Fibroblast of peridontal ligament (primary cell): ENCODE data around the gene PPIA.

Experiments used
- DNase-seq: peaks from one replicate; pipeline ENCODE4 v3.0.0-alpha.2; 2010; ENCODE audit errors: extremely low read depth

Gene PPIA

GRCh38 chr7:44796504-44797328 lies at the start of gene PPIA:
Gene PPIA, plus strand, starts transcription at chr7:44796681. Its CDS starts 44 bp downstream, at chr7:44796725.
- DNase-seq, result peak; percentile 97

GRCh38 chr7:44748045-44748947 lies 48.2 kb upstream of the PPIA start, which contains the start of gene ZMIZ2:
Gene ZMIZ2, plus strand, starts transcription at chr7:44748847. Its CDS starts 7,403 bp downstream, at chr7:44756250.
- DNase-seq, result peak; percentile 77

DNA sequence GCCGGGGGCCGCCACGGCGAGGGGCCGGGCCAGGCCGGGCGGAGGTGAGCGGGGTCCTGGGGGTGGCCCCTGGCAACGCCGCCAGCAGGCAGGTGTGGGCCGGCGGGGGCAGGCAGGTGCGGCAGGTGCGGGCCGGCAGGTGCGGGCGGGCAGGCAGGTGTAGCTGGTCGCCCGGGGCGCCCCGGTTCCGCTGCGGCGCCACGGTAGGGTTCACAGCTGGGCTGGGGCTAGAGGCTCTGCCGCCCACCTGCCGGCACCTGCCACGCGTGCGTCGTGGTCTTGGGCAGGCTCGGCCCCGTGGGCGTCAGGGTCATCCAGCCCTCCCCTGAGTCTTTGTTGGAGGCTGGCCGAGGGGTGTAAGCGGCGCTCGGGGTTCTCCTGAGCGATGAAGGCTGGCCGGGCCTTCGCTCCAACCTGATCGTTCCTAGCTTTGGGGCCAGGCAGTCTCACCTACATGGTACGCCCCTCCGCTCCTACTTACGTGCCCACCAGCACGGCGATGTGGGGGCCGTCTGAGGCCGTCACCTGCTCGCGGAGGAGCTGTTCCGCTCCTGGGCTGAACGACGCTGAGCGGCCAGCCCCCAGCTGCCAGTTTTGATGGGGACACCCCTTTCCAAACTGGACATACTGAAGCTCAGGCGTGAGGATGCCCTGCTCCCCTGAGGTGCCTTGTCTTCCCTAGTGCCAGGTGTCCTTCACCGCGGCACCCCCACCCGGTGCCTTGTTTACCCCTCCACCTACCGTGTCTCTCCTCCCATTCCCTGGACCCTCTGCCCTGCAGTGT lies 47.3 kb upstream of the PPIA start:
- DNase-seq, result no peak

GRCh38 chr7:44749992-44750391 lies 46.5 kb upstream of the PPIA start:
- no peak for DNase-seq

- no peak for DNase-seq
Measured at GRCh38 chr7:44750424-44750823, 46.1 kb upstream of the PPIA start.

DNA sequence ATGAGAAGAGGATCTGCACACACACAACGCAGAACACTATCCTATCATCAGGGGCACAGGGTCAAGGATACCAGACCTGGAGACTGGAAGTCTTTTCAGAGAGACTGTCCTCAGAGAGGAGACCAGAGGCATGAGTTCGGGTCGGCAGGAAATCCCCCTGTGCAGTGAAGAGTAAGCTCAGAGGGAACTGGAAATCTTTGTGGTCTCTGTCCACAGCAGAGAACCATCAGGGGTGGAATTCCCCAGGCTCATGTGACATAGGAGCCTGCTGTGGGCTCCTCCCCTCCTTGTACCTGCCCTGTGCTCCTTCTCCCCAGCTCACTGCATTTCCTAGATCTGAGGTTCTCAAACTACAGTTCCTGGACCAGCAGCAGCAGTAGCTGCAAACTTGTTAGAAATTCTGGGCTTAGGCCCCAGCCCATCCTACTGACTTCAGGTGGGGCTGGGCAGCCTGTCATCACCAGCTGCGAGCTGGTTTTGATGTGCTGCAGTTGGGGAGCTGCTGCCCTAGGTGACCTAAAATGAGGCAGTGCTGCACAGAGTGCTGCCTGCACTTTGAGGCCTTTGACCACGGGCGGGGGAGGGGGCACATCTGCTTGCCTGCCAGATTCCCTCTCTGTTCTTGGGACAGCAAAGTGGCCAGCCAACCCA lies 45.4 kb upstream of the PPIA start:
- no peak for DNase-seq

- DNase-seq, result no peak
Measured at GRCh38 chr7:44752822-44753221, 43.7 kb upstream of the PPIA start.

GRCh38 chr7:44754802-44755697 lies 41.4 kb upstream of the PPIA start:
- DNase-seq, result no peak

DNA sequence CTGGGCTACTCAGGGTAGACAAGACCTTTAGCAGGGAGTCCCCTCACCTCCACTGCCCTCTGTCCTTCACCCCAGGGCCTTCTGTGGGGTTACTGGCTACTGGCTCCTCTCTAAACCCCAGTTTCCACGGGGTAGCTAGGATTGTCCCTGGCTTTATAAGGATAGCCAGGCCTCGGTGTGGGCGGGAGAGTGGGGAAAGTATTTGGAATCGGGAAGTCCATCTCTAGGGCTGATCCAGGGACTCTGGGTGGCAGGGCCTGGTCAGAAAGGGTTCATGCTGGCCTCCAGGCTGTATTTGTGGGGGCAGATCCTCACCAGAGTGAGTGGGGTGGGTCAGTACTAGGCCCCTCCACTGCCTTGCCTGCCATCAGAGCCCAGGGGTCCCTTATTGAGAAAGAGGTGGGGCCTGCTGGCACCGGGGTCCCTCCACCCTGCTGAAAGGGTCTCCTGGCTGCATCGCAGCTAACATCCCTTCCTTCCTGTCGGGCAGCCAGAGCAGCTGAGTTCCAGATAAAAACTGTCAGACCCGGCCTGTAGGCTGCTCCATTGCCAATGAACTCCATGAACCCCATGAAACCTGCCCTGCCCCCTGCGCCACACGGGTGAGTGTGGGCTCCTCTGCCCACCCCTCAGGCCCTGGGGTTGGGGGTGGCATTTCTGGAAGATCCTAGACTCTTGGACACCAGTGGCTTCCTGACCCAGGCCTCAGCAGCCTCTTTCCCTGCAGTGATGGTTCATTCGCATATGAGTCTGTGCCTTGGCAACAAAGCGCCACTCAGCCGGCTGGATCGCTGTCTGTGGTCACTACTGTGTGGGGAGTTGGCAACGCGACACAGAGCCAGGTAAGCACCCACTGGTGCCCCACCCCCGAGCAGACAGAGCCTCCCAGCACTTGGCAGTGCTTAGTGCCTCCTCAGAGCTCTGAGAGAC lies 40.5 kb upstream of the PPIA start:
- no peak for DNase-seq

DNA sequence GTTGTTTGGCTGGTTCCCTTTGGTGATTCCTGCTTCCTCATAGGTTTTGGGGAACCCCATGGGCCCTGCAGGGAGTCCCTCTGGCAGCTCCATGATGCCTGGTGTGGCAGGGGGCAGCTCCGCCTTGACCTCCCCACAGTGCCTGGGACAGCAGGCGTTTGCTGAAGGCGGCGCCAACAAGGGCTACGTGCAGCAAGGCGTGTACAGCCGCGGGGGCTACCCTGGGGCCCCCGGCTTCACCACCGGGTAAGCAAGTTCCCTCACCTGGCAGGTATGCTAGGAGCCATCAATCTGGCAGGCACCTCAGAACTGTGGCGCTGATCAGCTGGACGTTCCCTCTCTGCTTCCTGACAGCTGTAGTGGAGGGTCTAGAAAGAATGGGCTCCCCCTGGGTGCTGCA lies 39.6 kb upstream of the PPIA start:
- DNase-seq, result no peak

- no peak for DNase-seq
Measured at GRCh38 chr7:44757311-44757710, 39.2 kb upstream of the PPIA start.

DNA sequence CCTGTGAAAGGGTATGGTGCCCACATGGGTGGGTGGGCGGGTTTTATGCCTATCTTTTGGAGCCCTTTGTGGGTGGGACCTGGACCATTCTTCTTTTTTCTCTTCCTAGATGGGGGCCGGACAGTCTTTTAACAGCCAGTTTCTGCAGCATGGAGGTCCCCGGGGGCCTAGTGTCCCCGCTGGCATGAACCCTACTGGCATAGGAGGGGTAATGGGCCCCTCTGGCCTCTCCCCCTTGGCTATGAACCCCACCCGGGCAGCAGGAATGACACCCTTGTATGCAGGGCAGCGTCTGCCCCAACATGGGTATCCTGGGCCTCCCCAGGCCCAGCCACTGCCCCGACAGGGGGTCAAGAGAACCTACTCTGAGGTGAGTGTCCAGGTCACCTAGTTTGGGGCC lies 38.7 kb upstream of the PPIA start:
- no peak for DNase-seq

GRCh38 chr7:44759246-44759645 lies 37.2 kb upstream of the PPIA start:
- no peak for DNase-seq

DNA sequence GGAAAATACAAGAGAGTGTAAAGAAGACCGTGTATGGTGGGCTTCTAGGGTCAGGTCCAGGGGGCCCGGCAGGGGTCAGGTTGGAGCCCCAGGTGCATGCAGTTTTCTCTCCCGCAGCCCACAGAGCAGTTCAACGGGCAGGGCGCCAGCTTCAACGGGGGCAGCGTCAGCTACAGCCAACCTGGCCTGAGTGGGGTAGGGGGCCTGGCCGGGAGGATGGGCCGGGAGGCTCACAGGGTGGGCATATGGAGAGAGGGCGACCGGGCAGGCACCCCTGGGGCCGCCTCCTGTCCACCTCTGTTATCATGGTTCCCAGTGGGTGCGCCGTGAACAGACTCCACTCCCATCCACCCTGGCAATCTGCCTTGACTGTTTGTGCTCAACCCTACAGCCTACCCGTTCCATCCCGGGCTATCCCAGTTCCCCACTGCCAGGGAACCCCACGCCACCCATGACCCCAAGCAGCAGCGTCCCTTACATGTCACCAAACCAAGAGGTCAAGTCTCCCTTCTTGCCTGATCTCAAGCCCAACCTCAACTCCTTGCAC lies 36.4 kb upstream of the PPIA start:
- DNase-seq, result no peak

DNA sequence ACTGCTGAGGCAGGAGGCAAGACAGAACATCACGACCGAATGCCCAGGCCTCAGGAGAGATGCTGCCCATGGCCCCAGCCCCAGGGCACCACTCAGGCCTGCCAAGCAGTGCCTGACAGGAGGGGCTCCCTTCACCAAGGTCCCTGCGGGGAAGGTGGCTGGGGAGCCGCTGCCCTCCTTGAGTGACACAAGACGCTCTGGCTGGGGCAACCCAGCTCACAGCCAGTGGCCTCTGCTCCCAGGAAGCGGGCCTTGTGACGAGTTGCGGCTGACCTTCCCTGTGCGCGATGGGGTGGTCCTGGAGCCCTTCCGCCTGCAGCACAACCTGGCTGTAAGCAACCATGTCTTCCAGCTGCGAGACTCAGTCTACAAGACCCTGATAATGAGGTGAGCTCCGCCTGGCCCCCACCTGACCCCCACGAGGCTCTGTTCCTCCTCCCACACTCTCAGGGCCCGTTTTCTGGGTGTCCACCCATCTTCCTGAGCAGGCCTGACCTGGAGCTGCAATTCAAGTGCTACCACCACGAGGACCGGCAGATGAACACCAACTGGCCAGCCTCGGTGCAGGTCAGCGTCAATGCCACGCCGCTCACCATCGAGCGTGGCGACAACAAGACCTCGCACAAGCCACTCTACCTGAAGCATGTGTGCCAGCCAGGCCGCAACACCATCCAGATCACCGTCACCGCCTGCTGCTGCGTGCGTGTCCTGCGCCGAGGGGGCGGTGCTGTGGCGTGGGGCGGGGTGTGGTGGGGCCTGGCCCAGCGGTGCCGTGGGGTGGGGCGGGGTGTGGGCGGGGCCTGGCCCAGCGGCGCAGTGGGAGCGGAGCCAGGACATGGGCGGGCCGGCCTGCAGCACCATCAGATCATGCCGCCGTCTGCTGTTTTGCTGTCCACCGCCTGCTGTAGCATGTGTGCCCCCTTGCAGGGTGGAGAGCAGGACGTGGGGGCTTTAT lies 35.0 kb upstream of the PPIA start:
- DNase-seq, result no peak

DNA sequence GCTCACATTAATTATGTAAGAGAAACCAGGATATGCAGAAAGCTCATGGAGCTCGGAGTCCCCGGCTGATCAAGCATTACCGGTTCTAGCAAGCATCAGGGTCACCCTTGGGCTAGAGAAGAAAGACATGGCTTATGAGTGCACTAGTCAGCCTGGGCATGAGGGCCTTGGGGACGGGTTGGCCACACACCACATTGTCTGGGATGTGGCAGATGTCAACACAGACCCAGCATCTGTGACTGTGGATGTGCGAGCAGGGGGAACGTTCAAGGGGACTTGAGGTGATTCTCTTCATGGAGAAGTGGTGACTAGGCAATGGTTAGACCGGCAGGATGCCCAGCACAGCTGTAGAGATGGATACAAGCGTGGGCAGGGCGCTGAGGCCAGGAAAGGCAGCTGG lies 34.2 kb upstream of the PPIA start:
- DNase-seq, result no peak

- DNase-seq, result no peak
Measured at GRCh38 chr7:44762726-44763522, 33.6 kb upstream of the PPIA start.
